OCI-LY7 (cell line): Measurements from ENCODE around the gene PTH1R. TPM values are rescaled to one million over a fixed set of nuclear protein-coding genes. Genes with fewer than 3 reads are reported as not detected.
A peak's percentile ranks its signal among the peaks of the same experiment; 100 is the strongest.

Source experiments
- BruUV-seq: library from RNA; stranded (reverse); fragments of 400-500 nt; replicated peaks from 2 replicates; lab custom pipeline; 2021; lab: Mats Ljungman, UMichigan
- CTCF ChIA-PET: fragments of 300-600 bp; sonication (Branson Sonifier 250); formaldehyde crosslinking; loops from one replicate; lab custom pipeline; 2022; ENCODE audit warnings: antibody characterized with exemption; ENCODE audit not compliant: unreplicated experiment; lab: Charles Lee
- POLR2A ChIA-PET: fragments of 300-600 bp; sonication (Branson Sonifier 250); formaldehyde crosslinking; loops from one replicate; lab custom pipeline; 2022; ENCODE audit warnings: antibody characterized with exemption; lab: Charles Lee
- DNase-seq: peaks from one replicate; pipeline ENCODE4 v3.0.0-alpha.2; 2015; ENCODE audit warnings: low spot score
- H2AFZ ChIP-seq: fragments of 200-600 bp; sonication (generic), shearing (Covaris generic); 2 replicates; pipeline ENCODE4 v1.6.1; 2014; ENCODE audit warnings: mild to moderate bottlenecking, antibody characterized with exemption, low read length, moderate library complexity
- H3K27ac ChIP-seq: fragments of 200-600 bp; sonication (generic); 2 replicates; pipeline ENCODE4 v1.5.1; 2014; ENCODE audit warnings: mixed run types, low read depth, mild to moderate bottlenecking, moderate library complexity, low read length, inconsistent platforms; ENCODE audit not compliant: poor library complexity, severe bottlenecking
- H3K36me3 ChIP-seq: fragments of 200-600 bp; sonication (generic); 2 replicates; pipeline ENCODE4 v1.6.1; 2014; ENCODE audit warnings: mild to moderate bottlenecking, antibody characterized with exemption, low read length, moderate library complexity, mixed read lengths; ENCODE audit not compliant: insufficient read depth
- H3K4me1 ChIP-seq: fragments of 200-600 bp; sonication (generic); 2 replicates; pipeline ENCODE4 v1.5.1; 2014; ENCODE audit warnings: mild to moderate bottlenecking, low read length; ENCODE audit not compliant: insufficient read depth, poor library complexity, severe bottlenecking
- H3K4me2 ChIP-seq: fragments of 200-600 bp; sonication (generic); 2 replicates; pipeline ENCODE4 v1.6.1; 2014; ENCODE audit warnings: mild to moderate bottlenecking, low read length
- H3K4me3 ChIP-seq: fragments of 200-600 bp; sonication (generic); 2 replicates; pipeline ENCODE4 v1.5.1; 2014; ENCODE audit warnings: mild to moderate bottlenecking, low read depth, low read length; ENCODE audit not compliant: poor library complexity, severe bottlenecking
- H3K79me2 ChIP-seq: fragments of 200-600 bp; sonication (generic); 2 replicates; pipeline ENCODE4 v1.6.1; 2016; ENCODE audit warnings: low read depth, mild to moderate bottlenecking, low read length, moderate library complexity, mixed read lengths; ENCODE audit not compliant: insufficient read depth
- H3K9me2 ChIP-seq: fragments of 200-600 bp; sonication (generic); 2 replicates; pipeline ENCODE4 v1.6.1; 2016; ENCODE audit warnings: mild to moderate bottlenecking, low read length, mixed read lengths; ENCODE audit not compliant: insufficient read depth
- H3K9me3 ChIP-seq: fragments of 200-600 bp; sonication (generic); 2 replicates; pipeline ENCODE4 v1.6.1; 2014; ENCODE audit warnings: mild to moderate bottlenecking, mixed run types, low read length, mixed read lengths
- H4K20me1 ChIP-seq: fragments of 200-600 bp; sonication (generic); 2 replicates; pipeline ENCODE4 v1.6.1; 2014; ENCODE audit warnings: mild to moderate bottlenecking, antibody characterized with exemption, low read length, moderate library complexity, mixed read lengths; ENCODE audit not compliant: insufficient read depth
- CTCF ChIP-seq: fragments of 200-600 bp; sonication (generic); conservative IDR thresholded peaks from 2 replicates; pipeline ENCODE4 v1.5.1; 2014; ENCODE audit warnings: mild to moderate bottlenecking, antibody characterized with exemption, low read length, moderate library complexity, mixed read lengths
- EZH2phosphoT487 ChIP-seq: fragments of 200-600 bp; sonication (generic); IDR thresholded peaks from 2 replicates; pipeline ENCODE4 v1.6.1; 2018; ENCODE audit warnings: low read depth, borderline replicate concordance, mild to moderate bottlenecking, mixed run types, antibody characterized with exemption, low read length, moderate library complexity, mixed read lengths
- intact Hi-C: fragments of 100-400 bp; cut with micrococcal nuclease; formaldehyde crosslinking; loops from one replicate; pipeline ENCODE4 v1.10.0; 2022; ENCODE audit not compliant: unreplicated experiment
- total RNA-seq, 2 experiments: library from RNA; depleted of rRNA in 1 of 2; stranded (reverse); fragments of >200 nt in 1 of 2; shearing (Covaris generic) in 1 of 2; gene quantifications; 2 replicates each; pipeline ENCODE4 v1.2.3, GENCODE V29; 2014 to 2022

Gene PTH1R
- total RNA-seq, 2 experiments from 2014 or later, result not detected

GRCh38 chr3:46845860-46846623, 31.5 kb upstream of the PTH1R start:
- peak overlapping the region; percentile 33; the same call in 1 of the 2 replicates for H3K4me2 ChIP-seq
- TF ChIP-seq CTCF (peak; percentile 52), EZH2phosphoT487 (no peak)
- no peaks in the 10 kb centered on the region for H3K79me2 ChIP-seq
- ChIA-PET POLR2A (interaction anchor here (0.7 kb wide), 1 partner anchor 68 kb away, joined by 3 read pairs; no protein-coding TSS in a partner anchor), CTCF (no interaction called here)
- H3K27ac ChIP-seq, result no peak overlapping the region
- DNase-seq, result peak; percentile 14
- no TSS peak for BruUV-seq
- H3K4me3 ChIP-seq, result no peak overlapping the region
- H3K9me3 ChIP-seq, result peaks cover 11% of the 10 kb centered on the region; the same call in 1 of the 2 replicates
- no peaks in the 10 kb centered on the region for H3K4me1 ChIP-seq
- H3K36me3 ChIP-seq, result no peaks in the 10 kb centered on the region
- H3K9me2 ChIP-seq, result no peaks in the 10 kb centered on the region
- H4K20me1 ChIP-seq, result no peaks in the 10 kb centered on the region
- intact Hi-C loops, result no loop called here
- no peak overlapping the region for H2AFZ ChIP-seq

- no peaks in the 10 kb centered on the region for H3K4me1 ChIP-seq
Observed at GRCh38 chr3:46846624-46847542, 30.6 kb upstream of the PTH1R start.

More at GRCh38 chr3:46846624-46847542, 30.6 kb upstream of the PTH1R start:
- Histone ChIP-seq H3K27ac (no peak overlapping the region), H3K9me3 (peaks cover 3% of the 10 kb centered on the region; the same call in 1 of the 2 replicates), H2AFZ (no peak overlapping the region), H3K79me2 (no peaks in the 10 kb centered on the region), H3K36me3 (no peaks in the 10 kb centered on the region), H4K20me1 (no peaks in the 10 kb centered on the region), H3K4me3 (no peak overlapping the region), H3K9me2 (no peaks in the 10 kb centered on the region), H3K4me2 (peak overlapping the region; percentile 26; the same call in 1 of the 2 replicates)
- ChIA-PET CTCF (no interaction called here), POLR2A (no interaction called here)
- BruUV-seq, result no TSS peak
- TF ChIP-seq CTCF (no peak), EZH2phosphoT487 (no peak)
- no peak for DNase-seq
- intact Hi-C loops, result no loop called here
